GM21367 (cell line): ENCODE measurements around the gene DENND4C.
"Not testable (repeated sequence)": the region's sequence is repeated elsewhere in the genome, so short reads cannot be mapped to it uniquely, and the experiment has no call there.

Experiments used
- ATAC-seq: cut with Tn5 transposase; IDR thresholded peaks from one replicate; pipeline ENCODE4 v1.9.1; 2021; ENCODE audit not compliant: unreplicated experiment

DENND4C gene

DNA sequence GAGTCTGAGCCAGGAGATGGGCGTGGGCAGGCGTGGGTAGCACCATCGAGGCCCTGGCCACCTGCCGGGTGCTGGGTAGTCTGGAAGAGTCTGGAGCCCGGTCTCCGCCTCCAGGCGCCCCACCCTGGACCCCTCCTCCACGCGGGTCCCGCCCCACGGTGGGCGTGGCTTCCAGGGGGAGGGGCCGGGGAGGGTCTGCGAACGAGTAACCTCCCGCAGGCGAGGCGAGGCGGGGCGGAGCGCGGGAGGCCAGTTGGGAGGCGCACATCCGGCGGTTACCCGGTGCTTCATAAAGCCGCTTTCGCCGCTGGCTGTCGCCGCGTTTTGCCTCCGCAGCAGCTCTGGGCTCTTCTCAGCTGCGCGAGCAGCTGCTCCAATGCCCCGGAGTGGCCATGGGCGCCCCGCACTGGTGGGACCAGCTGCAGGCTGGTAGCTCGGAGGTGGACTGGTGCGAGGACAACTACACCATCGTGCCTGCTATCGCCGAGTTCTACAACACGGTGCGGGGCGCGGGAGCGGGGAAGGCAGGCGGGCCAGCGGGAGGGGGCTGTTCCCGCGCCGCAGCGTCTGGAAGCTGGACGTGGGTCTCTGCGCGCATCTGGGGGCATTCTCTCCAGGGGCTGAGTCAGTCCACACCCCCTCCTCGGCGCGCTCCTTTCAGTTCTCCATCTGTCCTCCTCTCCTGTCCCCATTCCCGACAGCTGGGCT is 178.4 kb downstream of the DENND4C start, which contains the start of gene ACER2:
ACER2 (plus strand) TSS at position 317 of the 708 bp plus-strand sequence; CDS start at position 393, 76 bp downstream.
- ATAC-seq, result peak; percentile 94

DNA sequence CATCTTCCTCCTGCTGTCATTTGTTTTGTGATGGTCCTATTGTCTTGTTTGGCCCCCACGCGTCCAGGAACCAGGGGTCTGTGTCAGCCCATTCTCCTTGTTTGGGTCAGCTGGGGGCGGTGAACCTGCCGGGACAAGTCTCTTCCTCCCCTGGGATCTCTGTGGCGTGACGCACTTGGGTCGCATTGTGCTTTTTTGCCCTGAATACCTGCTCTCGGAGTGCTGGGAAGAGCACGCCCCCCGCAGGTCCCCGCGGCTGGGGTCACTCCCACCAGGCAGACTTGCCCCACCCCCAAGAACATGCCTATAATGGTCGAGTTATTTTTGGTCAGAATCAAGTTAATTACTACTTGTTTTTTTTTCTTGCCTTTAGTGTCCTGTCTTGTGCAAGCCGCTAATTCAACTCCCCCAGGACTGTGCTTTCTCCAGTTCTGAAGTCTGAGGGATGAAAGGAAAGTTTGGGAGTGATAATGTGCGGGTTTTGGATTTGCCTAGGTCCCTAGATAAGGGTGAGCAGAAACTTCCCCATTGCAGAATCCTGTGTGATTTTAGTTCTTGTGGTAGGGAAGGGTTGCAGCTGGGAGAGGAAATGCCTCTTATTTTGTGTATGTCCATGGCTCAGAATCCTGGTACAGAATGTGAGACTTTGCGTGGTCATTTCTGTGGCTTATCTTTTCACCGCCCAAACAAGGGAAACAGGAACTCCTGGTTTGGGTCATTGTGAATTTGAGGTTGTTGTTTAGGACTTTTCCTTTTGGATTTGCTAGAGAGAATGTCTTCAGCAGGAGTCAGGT is 179.1 kb downstream of the DENND4C start:
- peak; percentile 18 for ATAC-seq

DNA sequence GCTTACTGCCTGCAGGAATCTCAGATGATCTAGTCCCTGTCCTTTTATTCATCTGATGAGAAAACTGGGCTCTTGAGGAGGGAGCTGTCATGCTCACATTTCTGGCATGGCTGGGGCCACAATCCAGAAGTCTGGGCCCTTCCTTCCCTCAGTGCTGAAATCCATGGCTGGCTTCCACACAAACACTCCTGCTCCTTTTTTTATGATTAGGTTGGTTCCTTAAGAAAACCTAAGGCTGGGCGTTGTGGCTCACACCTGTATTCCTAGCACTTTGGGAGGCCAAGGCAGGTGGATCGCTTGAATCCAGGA is 179.7 kb downstream of the DENND4C start:
- ATAC-seq, result no peak

DNA sequence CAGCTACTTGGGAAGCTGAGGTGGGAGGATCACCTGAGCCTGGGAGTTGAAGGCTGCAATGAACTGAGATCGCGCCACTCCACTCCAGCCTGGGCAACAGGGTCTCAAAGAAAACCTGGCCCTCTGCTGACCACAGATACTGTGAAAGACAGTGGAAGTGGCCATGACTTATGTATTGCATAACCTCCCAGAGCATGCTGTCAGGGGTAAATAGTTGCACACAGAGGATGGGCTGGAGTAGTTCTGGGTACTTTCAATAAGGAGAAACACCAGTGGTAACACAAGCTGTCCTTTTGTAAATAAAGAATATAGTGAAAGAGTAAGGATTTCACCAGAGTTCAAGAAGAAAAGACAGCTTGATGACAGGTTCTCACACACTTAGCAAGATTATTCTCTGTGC is 180.1 kb downstream of the DENND4C start:
- no peak for ATAC-seq

DNA sequence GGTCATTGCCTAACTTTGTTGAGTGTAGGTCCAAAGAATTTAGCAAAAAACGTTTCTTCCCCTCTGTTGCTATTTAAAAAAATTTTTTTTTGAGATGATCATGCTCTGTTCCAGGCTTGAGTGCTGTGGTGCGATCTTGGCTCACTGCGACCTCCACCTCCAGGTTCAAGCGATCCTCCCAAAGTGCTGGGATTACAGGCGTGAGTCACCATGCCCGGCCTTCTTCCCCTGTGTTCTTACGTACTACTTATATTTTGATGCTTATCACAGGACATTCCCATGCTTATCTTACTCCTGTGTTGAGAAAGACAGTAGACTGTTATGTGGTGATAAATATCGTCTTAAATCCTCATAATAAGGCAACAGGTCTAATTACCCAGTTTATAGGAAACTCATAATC is 180.8 kb downstream of the DENND4C start:
- ATAC-seq, result no peak

DNA sequence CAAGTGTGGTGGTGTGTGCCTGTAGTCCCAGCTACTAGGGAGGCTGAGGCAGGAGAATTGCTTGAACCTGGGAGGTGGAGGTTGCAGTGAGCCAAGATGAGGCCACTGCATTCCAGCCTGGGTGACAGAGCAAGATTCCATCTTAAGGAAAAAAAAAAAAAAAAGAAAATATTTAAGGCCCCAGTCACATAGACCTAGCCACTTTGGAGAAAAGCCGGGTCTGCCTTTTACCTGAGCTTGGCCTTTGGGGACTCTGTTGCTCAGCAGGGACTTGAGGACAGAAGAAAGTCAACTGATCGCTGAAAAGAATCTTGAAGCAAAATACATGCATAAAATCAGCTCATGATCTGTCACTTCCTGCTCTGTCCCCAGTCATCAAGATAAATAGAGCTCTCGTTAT is 183.0 kb downstream of the DENND4C start:
- ATAC-seq, result not testable (repeated sequence)

- no peak for ATAC-seq
Measured at GRCh38 chr9:19416143-19416542, 185.7 kb downstream of the DENND4C start.

GRCh38 chr9:19420877-19421276 is 190.4 kb downstream of the DENND4C start:
- no peak for ATAC-seq
